ENCODE results near the gene MXD4. TPM values are rescaled to one million over a fixed set of nuclear protein-coding genes. Genes with fewer than 3 reads are reported as not detected.

The MXD4 gene
- total RNA-seq, 1 experiment from 2014 or later: 18.9 TPM

GRCh38 chr4:2292646-2293108, 30.8 kb upstream of the MXD4 start:
- TF ChIP-seq EZH2 (IDR thresholded peaks at IDR 0.05; ENCODE audit: low read length, unreplicated experiment): no peak
- no peak for TF ChIP-seq EZH2phosphoT487 (IDR thresholded peaks at IDR 0.05; ENCODE audit: borderline replicate concordance, low read length)
- TF ChIP-seq CTCF (conservative IDR thresholded peaks at IDR 0.05; ENCODE audit: low read depth, low read length): no peak
- Histone ChIP-seq H3K9me3 (ENCODE audit: low read length) (no peaks in the 10 kb centered on the region), H3K4me1 (ENCODE audit: insufficient read depth, low read length) (no peaks in the 10 kb centered on the region), H3K9ac (ENCODE audit: low read length) (no peak overlapping the region), H4K20me1 (ENCODE audit: low read length) (no peaks in the 10 kb centered on the region), H3K9me2 (replicated peaks; ENCODE audit: low read length) (no peaks in the 10 kb centered on the region), H3K4me2 (ENCODE audit: low read length) (no peak overlapping the region), H3K79me2 (ENCODE audit: low read length) (no peaks in the 10 kb centered on the region), H3F3A (ENCODE audit: low read length, unreplicated experiment) (no peaks in the 10 kb centered on the region), H3K36me3 (ENCODE audit: low read depth, low read length) (no peaks in the 10 kb centered on the region), H3K27me3 (ENCODE audit: low read length) (no peaks in the 10 kb centered on the region), H2AFZ (ENCODE audit: low read length) (no peak overlapping the region), H3K4me3 (ENCODE audit: low read length) (no peak overlapping the region), H3K27ac (ENCODE audit: low read length) (no peak overlapping the region)
- intact Hi-C loops (cut with micrococcal nuclease): no loop called here
- ChIA-PET POLR2A (ENCODE audit: unreplicated experiment) (no interaction called here), CTCF (no interaction called here)
- DNase-seq: no peak
- no TSS peak for BruUV-seq (replicated peaks)
- ATAC-seq: no peak

GRCh38 chr4:2291705-2292645, 30.1 kb upstream of the MXD4 start:
- H3K4me3 ChIP-seq (ENCODE audit: low read length): no peak overlapping the region
- POLR2A ChIA-PET (ENCODE audit: unreplicated experiment): no interaction called here
- no peak for DNase-seq
- no peaks in the 10 kb centered on the region for H3K9me3 ChIP-seq (ENCODE audit: low read length)
- CTCF ChIA-PET: no interaction called here
- H3K9me2 ChIP-seq (replicated peaks; ENCODE audit: low read length): no peaks in the 10 kb centered on the region
- H3K4me2 ChIP-seq (ENCODE audit: low read length): no peak overlapping the region
- H3K9ac ChIP-seq (ENCODE audit: low read length): no peak overlapping the region
- TF ChIP-seq EZH2phosphoT487 (IDR thresholded peaks at IDR 0.05; ENCODE audit: borderline replicate concordance, low read length) (no peak), EZH2 (IDR thresholded peaks at IDR 0.05; ENCODE audit: low read length, unreplicated experiment) (no peak), CTCF (conservative IDR thresholded peaks at IDR 0.05; ENCODE audit: low read depth, low read length) (no peak)
- no TSS peak for BruUV-seq (replicated peaks)
- intact Hi-C loops (cut with micrococcal nuclease): no loop called here
- H3K27me3 ChIP-seq (ENCODE audit: low read length): no peaks in the 10 kb centered on the region
- H4K20me1 ChIP-seq (ENCODE audit: low read length): no peaks in the 10 kb centered on the region
- no peaks in the 10 kb centered on the region for H3F3A ChIP-seq (ENCODE audit: low read length, unreplicated experiment)
- H3K36me3 ChIP-seq (ENCODE audit: low read depth, low read length): no peaks in the 10 kb centered on the region
- H2AFZ ChIP-seq (ENCODE audit: low read length): no peak overlapping the region
- H3K79me2 ChIP-seq (ENCODE audit: low read length): no peaks in the 10 kb centered on the region
- H3K27ac ChIP-seq (ENCODE audit: low read length): no peak overlapping the region
- ATAC-seq: no peak
- H3K4me1 ChIP-seq (ENCODE audit: insufficient read depth, low read length): no peaks in the 10 kb centered on the region
